HUDEP-2 (cell line): ENCODE results near the gene HDAC4.

Experiments used
- DNase-seq, 76 experiments: peaks; one replicate each; lab custom pipeline; 2025; ENCODE audit not compliant: unreplicated experiment in 76 of 76; lab: John Stamatoyannopoulos, UW

Gene HDAC4

DNA sequence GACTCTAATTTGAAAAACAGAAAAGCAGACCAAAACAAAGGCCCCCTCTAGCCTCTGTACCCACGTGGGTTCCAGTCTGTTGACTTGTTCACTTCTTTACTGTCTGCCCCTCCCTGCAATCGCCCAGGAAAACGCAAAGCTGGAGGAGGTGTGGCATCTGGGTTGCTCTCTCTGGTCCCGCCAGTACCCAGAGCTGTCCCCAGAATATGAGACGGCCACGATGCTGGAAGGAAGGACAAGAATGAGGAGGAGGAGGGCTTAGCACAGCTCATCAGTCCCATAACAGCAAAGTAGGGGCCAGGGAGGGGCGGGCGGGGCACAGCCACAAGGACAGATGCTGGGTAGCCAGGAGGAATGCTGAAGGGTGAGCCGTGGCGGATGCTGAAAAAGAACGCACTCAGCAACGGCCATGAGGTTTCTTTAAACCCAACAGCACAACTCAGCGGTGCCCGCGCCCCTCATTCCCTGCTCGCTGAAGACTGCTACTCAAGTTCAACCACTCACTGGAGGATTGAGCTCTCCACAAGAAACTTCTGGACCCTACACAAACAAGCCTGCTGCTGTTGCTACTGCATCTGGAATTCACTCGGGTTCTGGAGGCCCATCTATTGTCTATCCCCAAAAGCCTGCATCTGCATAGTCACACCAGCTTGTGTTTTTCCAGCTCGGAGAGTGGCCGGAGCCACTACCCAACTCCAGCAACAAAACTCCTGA, 187.7 kb downstream of the HDAC4 start:
- DNase-seq: peak in 1 of 76 experiments; percentile 27

GRCh38 chr2:239212121-239212928, 188.5 kb downstream of the HDAC4 start:
- DNase-seq: peak in 15 of 76 experiments; percentile 7 to 32 (median 14)

GRCh38 chr2:239211396-239212094, 189.3 kb downstream of the HDAC4 start:
- no peak for DNase-seq

- DNase-seq: no peak
Measured at GRCh38 chr2:239209783-239210182, 191.0 kb downstream of the HDAC4 start.

DNA sequence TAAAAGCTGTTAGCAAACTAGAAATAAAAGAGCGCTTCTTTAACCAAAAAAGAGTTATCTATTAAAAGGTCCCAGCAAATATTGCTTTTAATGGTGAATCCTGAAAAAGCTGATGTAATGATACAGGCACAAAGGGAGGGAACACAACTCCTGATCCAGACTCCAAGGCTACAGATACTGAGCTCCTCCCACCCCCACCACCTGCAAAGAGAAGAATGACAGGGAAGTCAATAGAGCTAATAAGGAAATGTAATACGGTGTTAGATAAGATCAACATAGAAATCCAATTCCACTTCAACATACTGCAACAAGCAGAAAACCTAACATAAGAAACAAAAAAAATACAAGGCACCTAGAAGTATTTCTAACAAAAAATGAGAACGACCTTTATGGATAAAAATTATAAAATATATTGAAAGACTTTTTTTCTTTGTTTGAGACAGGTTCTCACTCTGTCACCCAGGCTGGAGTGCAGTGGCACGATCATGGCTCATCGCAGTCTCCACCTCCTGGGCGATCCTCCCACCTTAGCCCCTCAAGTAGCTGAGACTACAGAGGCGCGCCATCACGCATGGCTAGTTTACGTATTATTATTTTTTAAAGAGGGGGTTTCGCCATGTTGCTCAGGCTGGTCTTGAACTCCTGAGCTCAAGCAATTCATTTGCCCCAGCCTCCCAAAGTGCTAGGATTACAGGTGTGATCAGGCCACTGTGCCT, 192.2 kb downstream of the HDAC4 start:
- no peak for DNase-seq

GRCh38 chr2:239206851-239207250, 194.0 kb downstream of the HDAC4 start:
- no peak for DNase-seq

DNA sequence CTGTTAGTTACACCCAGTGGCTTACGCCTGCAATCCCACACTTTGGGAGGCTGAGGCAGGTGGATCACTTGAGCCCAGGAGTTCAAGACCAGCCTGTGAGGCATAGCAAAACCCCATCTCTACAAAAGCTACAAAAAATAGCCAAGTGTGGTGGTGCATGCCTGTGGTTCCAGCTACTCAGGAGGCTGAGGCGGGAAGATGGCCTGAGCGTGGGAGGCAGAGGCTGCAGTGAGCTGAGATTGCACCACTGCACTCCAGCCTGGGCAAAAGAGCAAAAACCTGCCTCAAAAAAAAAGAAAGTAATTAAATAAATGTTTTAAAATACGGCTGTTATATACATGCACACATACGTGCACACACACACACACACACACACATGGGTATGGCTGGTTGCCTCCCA, 194.8 kb downstream of the HDAC4 start:
- DNase-seq: no peak

GRCh38 chr2:239204876-239205468, 195.8 kb downstream of the HDAC4 start:
- DNase-seq: no peak

DNA sequence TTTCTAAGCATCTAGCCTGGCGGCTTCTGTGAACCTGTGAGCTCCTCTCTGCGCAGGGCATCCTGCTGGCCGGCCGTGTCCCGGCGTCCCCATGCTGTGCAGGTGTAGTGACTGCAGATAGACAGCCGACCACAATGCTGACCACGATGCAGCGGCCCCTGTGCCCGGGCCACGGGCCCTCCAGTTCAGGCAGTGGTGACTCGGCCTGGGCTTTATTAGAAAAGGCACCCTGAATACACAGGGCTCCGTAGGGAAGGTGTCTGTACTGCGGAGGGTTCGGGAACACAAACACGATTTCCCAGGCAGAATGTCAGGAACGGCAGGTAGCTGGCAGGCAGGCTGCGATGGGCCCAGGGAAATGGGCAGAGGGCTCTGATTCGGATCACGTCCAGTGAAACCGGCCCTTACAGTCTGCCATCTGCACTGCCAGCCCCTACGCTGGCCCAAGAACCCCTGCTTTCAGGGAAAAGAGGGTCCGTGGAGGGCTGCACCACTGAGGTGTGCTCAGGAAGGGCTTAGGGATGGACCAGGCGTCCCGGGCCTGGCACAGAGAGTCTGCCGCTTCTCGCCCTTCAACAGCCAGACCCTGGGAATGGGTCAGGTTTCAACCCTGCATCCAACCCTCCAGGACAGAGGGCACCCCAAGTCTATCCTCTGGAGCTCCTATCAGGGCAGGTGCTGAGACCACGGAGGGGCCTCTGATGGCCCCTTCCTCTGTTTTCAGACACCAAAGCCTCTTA, 196.5 kb downstream of the HDAC4 start:
- DNase-seq: no peak

DNA sequence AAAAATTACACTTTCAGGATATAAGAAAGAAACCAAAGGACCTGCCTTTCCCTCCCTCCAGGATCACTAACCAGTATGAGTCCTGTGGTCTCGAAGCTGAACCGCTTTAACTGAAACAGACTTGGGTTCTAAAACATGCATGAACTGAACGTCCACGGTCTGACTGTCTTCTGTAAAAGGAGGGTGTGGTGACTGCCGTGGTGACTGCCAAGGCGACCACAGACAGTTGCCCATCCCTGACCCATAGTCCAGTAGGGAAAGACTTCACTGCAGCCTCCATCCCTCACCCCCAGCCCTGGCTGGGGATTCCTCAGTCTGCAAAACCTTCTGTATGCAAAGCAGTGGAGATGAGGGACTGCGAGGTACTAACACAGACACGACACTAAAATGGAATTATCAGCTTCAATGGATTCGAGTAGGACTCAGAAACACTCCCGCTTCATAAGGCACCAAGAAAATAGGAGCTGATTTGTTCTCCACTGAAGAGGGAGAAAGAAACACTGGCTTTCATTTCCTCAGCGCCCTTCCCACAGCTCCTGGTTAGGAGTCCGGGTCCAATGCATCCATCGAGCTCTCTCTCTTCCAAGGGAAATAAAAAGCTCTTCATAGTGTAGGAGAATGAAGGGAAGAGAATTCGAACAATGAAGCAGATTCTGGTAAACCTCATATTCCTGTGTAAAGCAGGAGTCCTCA, 197.2 kb downstream of the HDAC4 start:
- DNase-seq: no peak

DNA sequence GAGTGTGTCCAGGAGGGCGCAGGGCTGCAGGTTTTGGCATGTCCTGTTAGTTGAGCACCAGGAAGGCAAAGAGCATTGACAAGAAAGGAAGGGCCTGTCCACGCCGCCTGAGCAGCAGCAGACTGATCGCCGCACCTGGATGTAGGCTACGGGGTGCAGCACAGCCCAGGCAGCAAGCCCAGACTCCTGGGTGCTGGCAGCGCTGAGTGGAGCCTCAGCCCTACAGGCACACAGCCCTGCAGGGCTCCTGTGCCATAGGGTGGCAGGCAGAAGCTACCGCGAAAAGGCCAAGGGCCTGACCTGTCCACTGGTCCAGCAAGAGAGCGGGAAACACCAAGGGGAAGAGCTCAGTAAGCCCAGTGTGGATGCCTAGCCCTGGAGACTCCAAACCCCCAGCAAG, 198.0 kb downstream of the HDAC4 start:
- no peak for DNase-seq

- no peak for DNase-seq
Measured at GRCh38 chr2:239202343-239202742, 198.5 kb downstream of the HDAC4 start.

DNA sequence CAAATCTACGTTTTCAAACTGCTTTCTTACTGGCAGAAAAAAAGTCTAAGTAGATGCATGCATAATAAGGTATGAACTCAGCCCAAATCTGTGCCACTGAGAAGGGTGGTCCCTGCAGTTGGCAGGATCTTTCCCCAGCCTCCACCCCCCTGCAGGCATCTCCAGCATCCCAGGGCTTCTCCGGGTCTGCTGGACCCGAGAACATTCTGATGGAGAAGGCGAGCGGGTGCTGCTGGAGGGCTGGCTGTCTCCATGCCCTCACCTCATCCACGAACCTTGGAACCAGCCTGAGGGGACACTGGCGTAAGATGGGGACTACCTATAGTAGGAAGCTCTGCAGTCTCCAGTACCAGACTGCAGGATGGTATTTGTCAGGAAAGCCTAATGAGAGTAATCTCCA, 198.9 kb downstream of the HDAC4 start:
- no peak for DNase-seq

- no peak for DNase-seq
Measured at GRCh38 chr2:239201531-239201876, 199.3 kb downstream of the HDAC4 start.

GRCh38 chr2:239200646-239201530, 199.9 kb downstream of the HDAC4 start:
- no peak for DNase-seq

DNA sequence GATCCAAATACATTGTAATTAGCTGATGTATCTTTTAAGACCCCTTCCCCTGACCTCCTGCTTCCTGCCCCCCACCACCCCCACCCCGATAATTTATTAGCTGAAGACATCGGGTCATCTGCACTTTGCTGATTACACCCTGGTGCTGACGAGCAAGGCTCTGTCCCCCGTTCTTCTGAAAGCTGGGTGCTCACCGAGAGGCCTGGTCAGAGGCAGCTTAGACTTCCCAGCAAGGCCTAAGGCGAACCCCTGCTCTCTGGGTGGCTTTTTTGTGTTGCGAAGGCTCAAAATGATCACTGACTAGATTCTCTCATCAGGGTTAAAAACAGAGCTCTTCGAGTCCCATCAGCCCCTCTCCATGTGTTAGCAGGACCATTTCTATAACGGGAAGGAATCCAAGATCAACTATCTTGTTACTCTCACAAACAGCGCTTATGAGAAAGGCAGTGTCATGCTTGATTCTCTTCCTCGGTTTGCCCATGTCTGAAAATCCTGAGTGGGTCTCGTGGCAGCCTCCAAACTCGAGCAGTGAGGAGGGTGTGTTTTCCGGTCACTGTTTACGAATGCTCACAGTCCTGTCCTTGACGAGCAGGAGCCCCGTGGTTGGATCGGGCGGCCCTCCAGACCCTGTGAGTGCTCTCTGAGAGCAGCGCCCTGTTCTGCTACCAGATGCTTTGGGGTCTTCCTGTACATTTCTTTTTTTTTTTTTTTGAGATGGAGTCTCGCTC, 201.6 kb downstream of the HDAC4 start:
- no peak for DNase-seq

- DNase-seq: no peak
Measured at GRCh38 chr2:239198221-239198620, 202.6 kb downstream of the HDAC4 start.

DNA sequence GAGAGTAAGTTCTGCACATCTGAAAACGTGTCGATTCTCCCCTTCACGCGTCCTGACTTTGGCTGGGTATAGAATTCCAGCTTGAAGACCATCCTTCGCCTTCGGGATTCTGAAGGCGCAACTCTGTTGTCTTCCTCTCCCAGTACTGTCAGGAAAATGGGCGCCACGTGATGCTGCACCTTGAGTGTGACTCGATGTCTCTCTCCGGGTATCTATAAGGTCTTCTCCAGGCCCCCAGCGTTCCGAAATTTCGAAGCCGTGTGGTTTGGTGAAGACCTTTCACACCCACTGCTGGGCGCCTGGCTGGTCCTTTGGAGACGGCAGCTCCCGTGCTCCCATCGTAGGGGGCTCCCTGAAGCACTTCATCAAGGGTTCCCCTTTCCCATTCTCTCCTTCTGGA, 203.7 kb downstream of the HDAC4 start:
- DNase-seq: no peak
